Endothelial cell (in vitro differentiated cells): ENCODE measurements around the gene TAF3. TPM values are rescaled to one million over a fixed set of nuclear protein-coding genes. Genes with fewer than 3 reads are reported as not detected.
A peak's percentile ranks its signal among the peaks of the same experiment; 100 is the strongest.

Experiments
- DNase-seq: peaks from one replicate; pipeline ENCODE4 v3.0.0; 2021; ENCODE audit warnings: low spot score
- H3K27ac Mint-ChIP-seq: one replicate; pipeline ENCODE4 v1.8.0; 2021; ENCODE audit warnings: mixed read lengths, inconsistent platforms; ENCODE audit not compliant: unreplicated experiment
- H3K27me3 Mint-ChIP-seq: one replicate; pipeline ENCODE4 v1.8.0; 2021; ENCODE audit warnings: mild to moderate bottlenecking, moderate library complexity, mixed read lengths, inconsistent platforms; ENCODE audit not compliant: unreplicated experiment
- H3K36me3 Mint-ChIP-seq: one replicate; pipeline ENCODE4 v1.8.0; 2021; ENCODE audit warnings: mild to moderate bottlenecking, low read depth, mixed read lengths, inconsistent platforms; ENCODE audit not compliant: unreplicated experiment
- H3K4me1 Mint-ChIP-seq: one replicate; pipeline ENCODE4 v1.8.0; 2021; ENCODE audit warnings: mild to moderate bottlenecking, mixed read lengths, inconsistent platforms; ENCODE audit not compliant: unreplicated experiment
- H3K4me3 Mint-ChIP-seq: one replicate; pipeline ENCODE4 v1.8.0; 2021; ENCODE audit warnings: mild to moderate bottlenecking, mixed read lengths, inconsistent platforms; ENCODE audit not compliant: unreplicated experiment
- H3K9me3 Mint-ChIP-seq: one replicate; pipeline ENCODE4 v1.8.0; 2021; ENCODE audit warnings: mixed read lengths, inconsistent platforms; ENCODE audit not compliant: unreplicated experiment
- total RNA-seq: library from RNA; stranded (reverse); fragmentation: NEBNext Ultra II Directional; extraction: Animal tissue kit (Norgen Biotek cat#: 25700); gene quantifications from one replicate; pipeline ENCODE4 v1.2.1, GENCODE V29; 2021; ENCODE audit not compliant: unreplicated experiment
- TF ChIP-seq, protein P1 (sequence below): fragments of 200-600 bp; sonication (generic); IDR thresholded peaks from one replicate; pipeline ENCODE4 v1.5.0; 2021; ENCODE audit warnings: antibody characterized with exemption; ENCODE audit not compliant: unreplicated experiment

The TAF3 gene
- total RNA-seq, 1 donor from 2014 or later = 12.4 TPM

DNA sequence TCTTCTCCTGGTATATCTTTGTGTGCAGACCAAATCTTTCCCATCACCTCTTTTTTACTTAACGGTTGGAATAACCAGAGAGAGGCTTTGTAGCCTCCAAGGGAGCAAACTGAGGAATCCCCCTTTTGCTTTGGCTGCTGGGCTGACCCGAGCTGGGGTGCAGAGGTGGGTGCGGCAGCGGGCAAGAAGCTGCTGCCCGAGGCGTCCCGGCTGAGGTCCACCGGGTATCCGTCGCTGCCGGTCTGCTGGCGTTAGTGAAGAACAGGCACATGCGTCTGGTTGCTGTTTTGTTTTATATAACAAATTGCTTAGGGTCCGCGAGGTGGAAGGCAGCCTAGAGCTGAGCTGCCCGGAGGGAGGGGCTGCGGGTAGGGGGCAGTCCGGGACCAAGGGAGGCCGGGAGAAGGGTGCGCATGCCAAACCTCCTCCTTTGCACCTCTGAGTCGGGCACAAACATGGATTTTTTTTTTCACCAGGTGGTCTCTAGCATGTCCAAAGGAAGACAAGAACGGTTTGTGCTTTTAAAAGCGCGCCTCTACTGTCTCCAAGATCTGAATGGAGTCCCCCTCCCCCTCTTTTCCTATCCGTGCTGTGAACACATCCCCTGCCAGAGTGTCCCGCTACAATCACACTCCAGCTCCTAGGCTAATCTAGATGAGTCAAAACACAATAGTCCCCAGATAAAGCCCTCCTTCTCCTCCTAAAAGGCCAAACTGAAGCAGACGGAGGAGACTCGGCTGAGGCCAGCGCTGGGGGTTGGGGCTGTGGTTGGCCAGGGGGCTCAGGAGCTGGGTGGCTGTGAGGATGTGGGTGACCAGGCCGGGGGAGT, 229.4 kb downstream of the TAF3 start:
- H3K9me3 Mint-ChIP-seq = no peaks in the 10 kb centered on the region
- TF ChIP-seq, protein P1, sequence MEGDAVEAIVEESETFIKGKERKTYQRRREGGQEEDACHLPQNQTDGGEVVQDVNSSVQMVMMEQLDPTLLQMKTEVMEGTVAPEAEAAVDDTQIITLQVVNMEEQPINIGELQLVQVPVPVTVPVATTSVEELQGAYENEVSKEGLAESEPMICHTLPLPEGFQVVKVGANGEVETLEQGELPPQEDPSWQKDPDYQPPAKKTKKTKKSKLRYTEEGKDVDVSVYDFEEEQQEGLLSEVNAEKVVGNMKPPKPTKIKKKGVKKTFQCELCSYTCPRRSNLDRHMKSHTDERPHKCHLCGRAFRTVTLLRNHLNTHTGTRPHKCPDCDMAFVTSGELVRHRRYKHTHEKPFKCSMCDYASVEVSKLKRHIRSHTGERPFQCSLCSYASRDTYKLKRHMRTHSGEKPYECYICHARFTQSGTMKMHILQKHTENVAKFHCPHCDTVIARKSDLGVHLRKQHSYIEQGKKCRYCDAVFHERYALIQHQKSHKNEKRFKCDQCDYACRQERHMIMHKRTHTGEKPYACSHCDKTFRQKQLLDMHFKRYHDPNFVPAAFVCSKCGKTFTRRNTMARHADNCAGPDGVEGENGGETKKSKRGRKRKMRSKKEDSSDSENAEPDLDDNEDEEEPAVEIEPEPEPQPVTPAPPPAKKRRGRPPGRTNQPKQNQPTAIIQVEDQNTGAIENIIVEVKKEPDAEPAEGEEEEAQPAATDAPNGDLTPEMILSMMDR = no peak
- no peak overlapping the region for H3K27ac Mint-ChIP-seq
- H3K4me1 Mint-ChIP-seq = peaks cover 58% of the 10 kb centered on the region
- DNase-seq = no peak
- peaks cover 43% of the 10 kb centered on the region for H3K27me3 Mint-ChIP-seq
- H3K36me3 Mint-ChIP-seq = no peaks in the 10 kb centered on the region
- H3K4me3 Mint-ChIP-seq = peak overlapping the region; percentile 76

DNA sequence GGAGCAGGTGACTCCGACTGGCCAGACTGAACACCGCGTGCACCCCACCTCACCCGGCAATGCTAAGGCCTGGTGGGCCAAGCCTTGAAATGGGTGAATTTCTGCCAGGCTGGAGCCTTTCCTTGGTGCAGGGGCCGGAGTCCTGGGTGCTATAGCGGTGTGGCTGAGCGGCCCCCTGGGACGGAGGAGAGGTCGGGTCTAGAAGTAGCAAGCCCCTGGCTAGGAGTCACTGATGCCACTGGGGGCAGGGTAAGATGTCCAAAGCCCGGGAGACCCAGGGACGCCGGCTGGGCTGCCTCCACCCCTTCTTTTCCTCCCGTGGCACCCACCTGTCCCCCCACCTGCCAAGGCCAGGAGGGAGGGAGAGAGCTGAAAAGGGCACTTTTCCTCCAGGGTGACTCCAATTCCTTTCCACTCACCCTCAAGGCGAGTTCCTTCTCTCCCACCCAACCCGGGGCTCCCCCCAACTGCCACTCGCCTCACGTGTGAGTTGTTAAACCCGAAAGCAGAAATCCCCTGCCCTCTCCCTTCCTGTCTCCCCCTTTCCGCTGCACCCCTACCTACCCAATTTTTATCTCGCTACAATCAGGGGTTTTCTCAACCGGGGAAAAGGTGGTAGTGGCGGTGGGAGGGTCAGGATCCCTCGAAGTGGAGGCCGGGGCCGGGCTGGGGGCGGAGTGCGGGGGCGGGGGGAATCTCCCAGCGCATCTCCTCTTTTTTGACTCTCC, 230.1 kb downstream of the TAF3 start:
- no peak overlapping the region for H3K27ac Mint-ChIP-seq
- peaks cover 58% of the 10 kb centered on the region for H3K4me1 Mint-ChIP-seq
- no peak for DNase-seq
- peaks cover 43% of the 10 kb centered on the region for H3K27me3 Mint-ChIP-seq
- TF ChIP-seq, protein P1 = no peak
- H3K9me3 Mint-ChIP-seq = no peaks in the 10 kb centered on the region
- H3K4me3 Mint-ChIP-seq = peak overlapping the region; percentile 85
- no peaks in the 10 kb centered on the region for H3K36me3 Mint-ChIP-seq

DNA sequence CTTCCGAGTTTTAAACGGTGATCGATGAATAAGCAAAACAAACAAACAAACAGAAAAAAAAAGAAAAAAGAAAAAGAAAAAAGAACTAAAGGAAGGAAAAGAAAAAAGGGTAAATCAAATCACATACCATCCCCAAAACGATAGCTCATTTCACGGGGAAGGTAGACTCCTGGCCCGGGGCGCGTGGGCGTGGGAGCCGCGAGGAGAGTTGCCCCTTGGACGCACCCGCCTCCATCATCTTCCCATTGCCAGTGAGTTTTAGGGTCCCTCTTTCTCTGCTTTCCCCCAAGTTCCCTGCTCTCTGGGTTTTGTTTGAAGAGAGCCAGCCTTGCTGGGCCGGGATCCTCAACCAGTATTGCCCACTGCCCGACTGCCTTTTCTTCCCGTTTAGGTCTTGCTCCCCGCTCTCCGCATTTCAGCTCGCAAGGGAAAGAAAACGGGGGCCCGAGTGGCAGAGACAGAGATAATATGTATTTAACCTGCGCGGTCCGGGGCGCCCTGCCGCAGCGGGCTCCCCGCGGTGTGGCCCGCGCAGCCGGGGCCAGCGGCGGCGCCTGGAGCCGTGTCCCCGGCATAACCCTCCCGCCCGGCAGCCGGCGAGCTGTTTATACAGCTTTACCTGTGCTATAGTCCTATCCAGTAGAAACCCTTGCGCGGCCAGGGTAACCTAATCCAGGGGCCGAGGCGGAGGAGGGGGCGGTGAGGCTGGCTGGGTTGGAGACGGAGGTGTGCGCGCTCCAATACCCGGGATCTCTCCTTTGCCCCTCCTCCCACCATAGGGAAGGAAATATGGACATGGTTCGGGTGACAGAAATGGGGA, 230.9 kb downstream of the TAF3 start:
- Mint-ChIP-seq H3K36me3 (no peaks in the 10 kb centered on the region), H3K9me3 (no peaks in the 10 kb centered on the region), H3K4me3 (peak overlapping the region; percentile 85), H3K4me1 (peaks cover 58% of the 10 kb centered on the region), H3K27ac (no peak overlapping the region), H3K27me3 (peaks cover 43% of the 10 kb centered on the region)
- TF ChIP-seq, protein P1 = no peak
- no peak for DNase-seq

DNA sequence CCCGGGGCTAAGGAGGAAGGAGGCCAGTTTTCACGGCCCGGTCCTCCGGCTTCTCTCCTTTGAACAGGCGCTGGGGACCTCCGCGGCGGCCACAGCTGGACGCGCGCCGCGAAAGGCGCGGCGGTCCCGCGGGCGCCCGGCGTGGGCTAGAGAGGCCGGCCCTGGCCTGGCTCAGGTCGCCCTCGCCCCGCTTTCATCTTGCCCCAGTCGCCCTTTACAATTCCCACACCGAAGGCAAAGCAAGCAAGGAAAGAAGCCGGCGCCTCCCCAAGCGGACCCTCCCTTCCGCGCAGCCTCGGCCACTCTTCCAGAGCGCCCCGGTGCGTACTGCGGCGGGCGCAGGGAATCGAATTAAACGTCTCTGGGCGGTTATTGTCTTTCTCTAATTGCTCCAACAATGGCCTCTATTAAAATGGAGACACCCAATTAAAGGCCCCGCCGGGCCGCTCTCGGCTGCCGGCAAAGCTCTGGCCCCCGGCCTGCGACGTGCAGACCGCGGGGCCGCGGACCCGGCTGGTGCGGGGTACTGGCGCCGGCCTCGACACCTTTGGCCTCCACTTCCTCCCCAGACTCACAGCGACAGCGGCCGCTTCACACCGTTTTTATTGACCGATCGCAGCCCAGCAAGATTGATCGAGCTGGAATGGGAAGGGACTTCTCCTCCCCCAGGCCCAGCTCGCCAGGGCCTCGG, 231.7 kb downstream of the TAF3 start:
- no peaks in the 10 kb centered on the region for H3K9me3 Mint-ChIP-seq
- H3K27ac Mint-ChIP-seq = no peak overlapping the region
- DNase-seq = no peak
- H3K27me3 Mint-ChIP-seq = peaks cover 39% of the 10 kb centered on the region
- H3K4me1 Mint-ChIP-seq = peaks cover 52% of the 10 kb centered on the region
- peak overlapping the region; percentile 85 for H3K4me3 Mint-ChIP-seq
- TF ChIP-seq, protein P1 = no peak
- no peaks in the 10 kb centered on the region for H3K36me3 Mint-ChIP-seq
